Measurements from ENCODE around the gene TPTE. TPM values are rescaled to one million over a fixed set of nuclear protein-coding genes. Genes with fewer than 3 reads are reported as not detected.

TPTE gene
- total RNA-seq: not detected in 2 replicates

DNA sequence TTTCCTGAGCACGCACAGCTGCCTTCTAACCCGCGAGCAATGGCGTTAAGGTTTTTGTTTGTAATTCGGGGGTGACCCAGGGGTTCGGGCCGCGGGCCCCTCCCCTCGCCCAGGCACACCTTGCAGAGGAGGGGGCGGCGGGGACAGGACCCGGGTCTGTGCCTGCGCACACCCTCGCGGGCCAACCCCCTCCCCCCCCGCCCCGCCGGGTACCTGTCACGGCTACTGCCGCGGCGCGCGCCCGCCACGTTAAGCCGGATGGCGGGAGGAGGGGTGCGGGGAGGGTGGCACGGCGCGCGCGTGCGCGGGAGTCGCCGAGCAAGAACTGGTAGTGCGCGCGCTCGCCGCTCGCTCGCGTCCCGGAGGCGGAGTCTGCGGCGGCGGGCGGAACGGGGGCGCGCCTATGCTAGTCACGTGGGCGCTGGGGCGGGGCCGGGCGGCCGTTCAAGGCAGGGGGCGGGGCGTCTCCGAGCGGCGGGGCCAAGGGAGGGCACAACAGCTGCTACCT lies at the start of gene TPTE:
Gene TPTE (plus strand): TSS at position 493 of the 508 bp plus-strand sequence. CDS start 17,141 bp downstream, outside the sequence.

